HTERT RPE-1 (cell line): ENCODE results near the gene CDH15.
"Not testable (repeated sequence)": the region's sequence is repeated elsewhere in the genome, so short reads cannot be mapped to it uniquely, and the experiment has no call there.

Source experiments
- in situ Hi-C: fragments of 300-500 bp; cut with MboI; formaldehyde crosslinking; loops from 4 replicates; pipeline ENCODE4 v1.14.3; 2020; ENCODE audit warnings: low sequenced_read_pairs

CDH15 gene

DNA sequence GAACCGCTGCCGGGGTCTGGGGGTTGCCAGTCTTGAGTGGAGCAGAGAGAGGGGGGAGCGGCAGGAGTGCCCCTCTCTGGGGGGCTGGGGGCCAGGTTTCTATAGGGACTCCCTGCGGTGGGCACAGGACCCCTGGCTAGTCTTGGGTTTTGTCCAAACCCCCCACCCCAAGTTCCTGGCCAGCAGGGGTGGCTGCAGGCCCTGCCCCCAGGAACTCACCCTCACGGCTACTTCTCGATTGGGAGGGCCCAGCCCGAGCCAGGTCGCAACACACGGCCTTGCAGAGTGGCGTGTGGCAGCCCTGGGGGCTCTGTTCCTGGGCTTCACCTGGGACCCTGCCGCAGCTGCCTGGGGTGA is 601 bp downstream of the CDH15 start:
- in situ Hi-C loops: no loop called here

DNA sequence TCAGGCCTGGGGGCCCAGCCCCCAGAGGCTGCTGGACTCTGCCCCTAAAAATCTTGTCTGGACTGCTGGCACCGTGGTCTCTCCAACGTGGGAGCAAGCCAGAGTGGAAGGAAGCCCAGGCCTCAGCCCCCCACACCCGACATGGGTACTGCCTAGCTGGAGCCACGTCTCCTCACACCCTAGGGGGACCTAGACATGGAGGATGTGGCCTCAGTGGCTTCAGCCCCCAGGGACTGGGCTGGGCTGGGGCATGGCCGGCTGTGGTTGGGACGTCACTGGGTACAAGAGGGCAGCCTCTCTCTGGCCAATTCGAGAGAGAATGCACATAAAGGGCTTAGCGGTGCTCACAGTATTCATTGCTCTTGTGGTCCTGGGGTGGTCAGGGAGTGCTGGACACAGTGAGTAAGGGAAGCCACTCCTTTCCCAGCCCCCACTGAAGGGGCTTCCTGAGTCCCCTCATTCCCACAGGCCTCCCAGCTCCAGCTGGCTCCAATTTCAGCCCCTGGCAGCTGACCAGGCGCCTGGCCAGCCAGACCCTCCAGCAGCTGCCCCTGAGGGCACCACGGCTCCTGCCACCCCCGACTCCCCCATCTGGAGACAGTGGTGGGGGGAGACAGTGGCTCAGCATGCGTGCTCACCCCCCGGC is 1.1 kb downstream of the CDH15 start:
- in situ Hi-C loops: no loop called here

DNA sequence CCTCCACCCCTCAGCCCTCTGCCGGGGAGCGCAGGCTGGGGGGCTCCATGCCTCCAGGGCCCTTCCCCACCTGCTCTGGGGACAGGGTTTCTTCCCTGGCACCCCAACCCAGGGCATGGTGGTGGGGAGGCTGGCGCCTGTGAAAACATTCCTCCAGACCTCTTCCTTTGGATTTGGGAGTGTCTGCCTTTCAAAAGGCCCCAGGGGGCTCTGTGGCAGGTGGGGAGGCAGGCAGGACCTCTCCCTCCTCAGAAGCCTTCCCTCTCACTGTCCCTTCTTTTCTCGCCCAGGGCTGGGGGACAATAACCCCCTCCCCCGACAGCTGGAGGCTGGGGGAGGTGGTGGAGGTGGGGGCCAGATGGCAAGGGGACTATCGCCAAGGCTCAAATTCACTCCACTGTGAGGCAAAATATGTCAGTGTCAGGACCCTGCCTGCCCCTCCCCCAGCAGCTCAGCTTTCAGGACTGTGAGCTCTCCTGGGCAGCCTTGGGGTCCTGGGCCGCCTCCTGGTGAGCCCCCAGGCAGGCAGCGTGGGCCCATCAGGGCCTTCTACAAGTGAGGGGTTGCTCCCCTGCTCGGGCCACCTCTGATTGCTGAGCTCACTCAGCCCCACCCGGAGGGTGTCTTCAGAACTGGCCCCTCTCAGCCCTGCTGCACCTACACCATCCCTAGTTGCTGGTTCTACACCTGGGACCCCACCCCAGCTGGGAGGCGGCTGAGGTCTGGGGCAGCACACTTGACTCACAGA is 1.8 kb downstream of the CDH15 start:
- in situ Hi-C loops: no loop called here

DNA sequence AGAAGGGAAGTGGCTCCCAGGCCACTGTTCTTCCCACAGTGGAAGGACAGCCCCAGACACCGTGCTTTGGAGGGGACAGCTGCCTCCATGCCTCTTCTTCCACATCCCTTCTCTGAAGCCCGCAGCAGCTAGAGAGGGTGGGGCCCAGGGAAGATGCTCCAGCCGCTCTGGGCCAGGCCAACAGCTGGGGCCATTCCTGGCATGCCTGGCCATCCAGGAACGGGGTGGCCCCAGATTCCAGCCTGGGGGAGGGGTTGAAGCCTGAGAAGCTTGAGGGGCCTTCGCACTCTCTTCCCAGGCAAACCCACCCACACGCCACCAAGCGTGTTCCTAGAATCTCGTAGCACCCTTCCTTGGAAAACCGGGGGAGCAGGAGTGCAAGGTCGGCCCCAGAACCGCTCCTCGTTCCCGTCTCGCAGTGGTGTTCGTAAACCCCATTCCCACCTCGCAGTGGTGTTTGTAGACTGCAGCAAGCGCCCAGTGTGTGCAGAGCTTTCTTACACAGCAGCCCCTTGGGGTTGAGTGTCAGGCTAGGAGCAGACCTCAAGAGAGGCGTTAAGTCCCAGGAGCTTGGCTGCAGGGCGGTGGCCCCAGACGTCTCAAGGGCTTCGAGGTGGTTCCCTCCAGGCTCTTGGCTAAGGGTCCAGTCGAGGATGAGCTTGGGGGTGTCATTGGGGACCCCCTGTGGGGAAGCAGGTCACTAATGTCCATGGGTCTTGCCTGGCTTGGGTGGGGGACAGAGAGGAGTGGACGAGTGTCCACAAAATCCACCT is 2.7 kb downstream of the CDH15 start:
- in situ Hi-C loops: no loop called here

DNA sequence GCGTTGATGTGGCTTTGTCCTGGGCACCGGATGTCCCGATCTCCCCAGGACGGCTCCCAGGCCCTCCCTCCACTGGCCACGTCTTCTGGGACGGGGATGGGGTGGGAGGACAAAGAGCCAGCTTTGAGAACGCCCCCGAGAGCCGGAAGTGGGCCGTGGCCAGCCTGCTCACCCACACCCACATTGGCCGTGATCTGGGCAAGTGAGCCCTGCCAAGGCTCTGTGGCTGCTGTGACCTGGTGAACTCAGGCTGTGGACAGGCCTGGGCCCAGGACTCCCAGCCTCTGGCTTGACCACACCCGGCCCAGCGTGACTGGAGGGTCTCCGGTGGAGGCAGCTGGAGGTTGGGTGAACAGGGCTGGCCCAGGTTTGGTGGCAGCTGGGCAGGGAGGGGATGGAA is 3.3 kb downstream of the CDH15 start:
- in situ Hi-C loops: no loop called here

DNA sequence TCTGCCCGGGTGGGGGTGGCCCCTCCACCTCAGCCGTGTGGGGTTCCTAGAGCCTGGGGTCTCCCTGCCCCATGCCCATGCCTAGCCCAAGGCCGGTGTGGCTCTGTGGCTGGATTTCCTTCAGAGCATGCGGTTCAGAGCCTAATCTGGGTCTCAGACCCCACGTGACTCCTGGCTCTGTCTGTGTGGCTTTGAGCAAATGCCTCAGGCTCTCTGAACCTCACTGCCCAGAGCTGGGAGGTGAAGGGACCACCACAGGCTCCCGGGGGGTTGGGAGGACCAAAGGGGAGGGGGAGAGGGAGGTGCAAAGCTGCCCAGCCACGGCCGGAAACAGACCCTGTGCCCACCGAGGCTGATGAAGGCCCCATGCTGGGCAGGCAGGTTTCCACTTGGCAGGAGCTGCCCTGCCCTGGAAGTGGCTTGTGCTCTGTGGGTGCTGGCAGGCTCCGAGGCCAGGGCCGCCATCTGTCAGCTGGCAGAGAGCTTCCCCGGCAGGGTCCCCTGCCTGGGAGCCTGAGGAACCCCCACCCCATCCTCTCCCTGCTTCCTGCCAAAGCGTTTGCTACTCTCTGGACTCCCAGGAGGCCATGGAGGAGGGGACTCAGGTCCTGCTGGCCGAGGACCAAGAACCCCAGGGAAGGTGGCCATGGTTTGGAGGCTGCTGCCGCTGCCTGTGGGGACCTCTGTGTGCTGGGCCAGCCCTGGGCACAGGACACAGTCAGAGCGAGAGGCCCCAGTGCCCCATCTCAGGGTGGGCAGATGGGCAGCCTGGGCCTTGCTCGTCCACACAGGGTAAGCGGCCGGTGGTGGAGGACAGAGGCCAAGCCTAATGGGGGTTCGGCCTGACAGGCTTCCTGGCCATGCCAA is 4.0 kb downstream of the CDH15 start:
- in situ Hi-C loops: no loop called here

DNA sequence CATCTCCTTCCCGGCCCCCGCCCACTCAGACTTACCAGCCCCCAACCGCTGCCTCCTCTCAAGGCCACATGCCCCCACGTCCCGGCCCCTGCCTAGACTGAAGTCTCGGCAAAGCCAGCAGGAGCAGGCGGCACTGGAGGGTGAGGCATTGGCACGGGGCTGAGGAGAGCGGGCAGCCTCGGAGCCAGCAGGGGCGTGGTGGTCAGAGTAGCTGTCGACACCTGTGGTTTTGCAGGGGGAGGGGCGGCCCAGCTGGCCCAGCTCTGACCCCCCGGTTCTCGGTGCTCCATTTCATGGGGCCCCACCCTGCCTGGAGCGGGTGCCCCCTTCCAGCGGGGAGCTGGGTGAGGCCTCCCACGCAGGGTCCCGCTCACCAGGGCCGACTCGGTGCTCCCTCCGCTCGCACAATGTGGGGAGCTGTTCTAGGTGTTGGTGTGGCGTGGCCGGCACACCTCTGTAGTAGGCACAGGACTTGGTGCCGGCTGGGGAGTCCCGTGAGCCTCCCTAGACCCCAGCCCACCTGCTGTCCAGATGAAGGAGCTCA is 4.7 kb downstream of the CDH15 start:
- in situ Hi-C loops: no loop called here

DNA sequence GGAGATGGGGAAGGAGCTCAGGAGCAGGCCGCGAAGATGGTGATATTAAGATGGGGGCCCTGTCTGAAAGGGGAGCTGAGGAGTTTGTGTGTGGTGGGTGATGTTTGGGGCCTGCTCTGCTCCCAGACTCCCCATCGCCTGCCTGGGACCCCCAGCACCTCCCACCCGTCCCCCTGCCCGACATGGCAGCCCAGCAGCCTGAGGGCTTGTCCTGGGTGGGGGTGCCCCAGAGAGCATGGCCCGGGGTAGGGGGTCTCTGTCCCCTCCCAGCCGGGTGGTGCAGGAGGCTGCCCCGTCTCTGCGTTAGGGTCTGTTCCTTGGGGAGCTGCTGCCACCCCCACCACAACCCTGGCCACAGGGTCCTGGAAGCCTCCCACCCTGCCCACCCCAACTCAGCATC is 5.2 kb downstream of the CDH15 start:
- in situ Hi-C loops: no loop called here

DNA sequence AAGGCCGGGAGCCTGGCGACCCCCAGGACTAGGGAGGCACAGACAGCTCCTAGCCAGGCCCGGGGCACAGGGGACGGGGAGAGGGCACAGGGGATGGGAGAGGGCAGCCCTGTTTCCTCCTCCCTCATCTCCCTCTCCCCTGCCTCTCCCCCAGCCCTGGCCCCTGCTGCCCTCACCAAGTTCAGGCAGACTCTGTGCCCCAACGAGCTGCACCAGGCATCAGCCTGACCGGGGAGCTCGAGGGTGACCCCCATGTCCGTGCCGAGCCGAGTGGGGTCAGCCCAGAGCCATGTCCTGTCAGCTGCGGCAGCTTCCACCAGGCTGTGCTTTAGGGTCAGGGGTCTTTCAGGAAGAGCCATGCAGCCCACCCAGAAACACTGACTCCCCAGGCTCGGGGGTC is 6.0 kb downstream of the CDH15 start:
- in situ Hi-C loops: no loop called here

DNA sequence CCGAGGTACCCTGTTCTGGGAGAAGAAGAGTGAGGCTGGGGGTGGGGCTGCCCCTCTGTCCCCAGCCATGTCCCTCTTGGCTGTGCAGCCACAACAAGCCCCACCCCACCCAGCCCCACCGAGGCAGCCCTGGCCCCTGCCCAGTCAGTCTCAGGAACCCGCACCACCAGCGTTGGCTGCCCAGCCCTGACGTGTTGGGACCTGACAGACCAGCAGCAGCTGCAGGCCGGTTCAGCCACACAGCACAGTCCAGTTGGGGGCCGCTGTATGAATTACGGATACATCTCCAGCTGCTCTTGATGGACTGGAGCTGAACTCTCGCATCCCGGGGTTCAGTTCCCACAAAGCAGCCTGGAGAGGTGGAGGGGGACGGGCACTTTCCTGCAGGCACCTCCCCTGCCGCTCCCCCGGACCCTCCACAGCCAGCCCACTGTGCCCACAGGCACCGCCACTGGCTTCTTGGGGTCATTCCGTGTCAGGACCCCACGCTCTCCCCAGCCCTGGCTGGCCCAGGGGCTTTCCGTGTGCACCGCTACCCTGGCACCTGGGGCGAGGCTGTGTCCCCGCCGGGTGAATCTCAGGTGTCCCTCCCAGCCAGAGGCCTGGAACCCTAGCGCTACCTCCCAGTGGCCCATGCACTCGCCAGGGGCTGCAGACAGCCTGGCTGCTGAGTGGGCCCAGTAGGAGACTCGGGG is 7.1 kb downstream of the CDH15 start:
- in situ Hi-C loops: no loop called here

DNA sequence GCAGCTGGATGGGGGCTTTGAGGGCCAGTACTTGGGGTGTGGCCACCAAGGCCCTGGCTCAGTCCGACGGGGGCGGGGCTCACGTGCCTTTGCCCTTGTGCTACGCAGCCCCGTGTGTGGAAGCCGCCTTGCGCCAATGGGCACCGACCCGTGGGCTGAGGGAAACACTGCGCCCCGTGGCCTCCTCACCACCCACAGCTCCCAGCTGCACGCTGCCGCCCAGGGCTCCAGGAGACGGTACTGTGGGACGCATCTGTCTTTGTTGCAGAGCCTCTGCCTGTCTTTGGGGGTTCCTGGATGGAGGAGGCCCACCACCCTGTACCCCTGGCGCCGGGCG is 7.6 kb downstream of the CDH15 start:
- in situ Hi-C loops: no loop called here

DNA sequence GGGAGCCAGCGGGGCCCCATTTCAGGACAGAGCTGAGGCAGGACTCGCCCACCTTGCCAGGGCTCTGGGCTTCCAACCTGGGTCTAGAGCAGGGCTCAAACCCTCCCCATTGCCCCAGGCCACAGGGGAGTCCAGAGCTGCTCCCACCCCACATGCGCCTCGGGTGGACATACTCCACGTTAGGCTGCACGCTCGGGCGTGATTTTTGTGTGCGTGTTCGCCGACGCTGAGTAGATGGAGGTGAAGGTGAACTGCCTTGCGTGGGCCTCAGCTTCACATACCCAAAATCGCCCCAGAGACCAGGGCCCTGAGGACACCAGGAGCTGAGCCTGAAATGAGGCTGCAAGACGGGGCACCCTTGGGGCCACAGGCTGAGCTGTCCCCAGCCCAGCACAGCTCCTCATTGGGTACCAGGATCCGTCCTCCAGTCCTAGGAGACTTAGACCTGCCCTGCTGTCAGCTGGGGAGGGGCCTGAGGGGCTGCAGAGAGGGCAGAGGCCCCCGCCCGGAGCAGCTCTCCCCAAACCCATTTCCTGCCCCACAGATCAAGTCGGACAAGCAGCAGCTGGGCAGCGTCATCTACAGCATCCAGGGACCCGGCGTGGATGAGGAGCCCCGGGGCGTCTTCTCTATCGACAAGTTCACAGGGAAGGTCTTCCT is 8.2 kb downstream of the CDH15 start:
- in situ Hi-C loops: no loop called here

DNA sequence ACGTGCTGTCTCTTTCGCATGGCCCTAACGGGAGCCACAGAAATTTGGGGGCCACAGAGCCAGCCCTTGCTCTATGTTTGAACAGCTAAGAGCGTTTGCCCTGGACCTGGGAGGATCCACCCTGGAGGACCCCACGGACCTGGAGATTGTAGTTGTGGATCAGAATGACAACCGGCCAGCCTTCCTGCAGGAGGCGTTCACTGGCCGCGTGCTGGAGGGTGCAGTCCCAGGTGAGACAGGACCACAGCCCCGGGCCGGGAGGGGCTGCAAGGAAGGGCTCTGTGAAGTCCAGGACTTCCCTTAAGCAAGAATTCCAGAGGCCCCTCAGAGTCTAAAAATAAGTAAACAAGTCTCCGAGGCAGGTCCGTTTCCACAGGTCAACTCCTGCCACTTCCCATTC is 11.9 kb downstream of the CDH15 start:
- in situ Hi-C loops: no loop called here

DNA sequence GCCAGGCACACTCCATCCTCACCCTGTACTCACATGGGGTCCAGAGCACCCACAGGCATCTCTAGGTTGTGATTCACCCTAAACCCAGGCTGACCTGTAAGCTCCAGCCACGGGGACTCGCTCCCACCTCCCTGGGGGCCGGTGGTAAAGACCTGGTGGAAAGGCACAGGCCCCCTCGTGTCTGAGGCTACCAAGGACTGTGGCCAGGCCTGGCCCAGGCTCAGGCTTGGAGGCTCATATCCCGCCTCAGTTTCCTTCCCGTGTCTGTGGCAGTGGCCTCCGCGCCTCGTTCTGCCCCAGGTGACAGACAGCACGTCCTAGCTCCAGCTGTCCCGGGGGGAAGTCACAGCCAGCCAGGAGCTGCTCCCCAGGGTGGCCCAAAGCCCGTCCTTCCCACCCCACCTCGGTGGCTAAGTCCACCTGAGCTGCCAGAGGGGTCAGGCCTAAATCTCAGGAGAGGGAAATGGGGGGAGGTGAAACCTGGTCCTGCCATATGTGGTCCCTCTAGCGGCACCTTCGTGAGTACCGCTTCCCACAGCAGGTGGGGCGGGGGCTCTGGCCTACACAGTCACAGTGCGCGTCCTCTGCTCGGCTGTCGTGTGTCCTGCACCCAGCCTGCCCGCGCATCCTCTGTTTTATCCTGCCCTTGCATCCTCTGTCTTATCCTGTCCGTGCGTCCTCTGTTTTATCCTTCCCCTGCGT is 12.6 kb downstream of the CDH15 start:
- in situ Hi-C loops: no loop called here

DNA sequence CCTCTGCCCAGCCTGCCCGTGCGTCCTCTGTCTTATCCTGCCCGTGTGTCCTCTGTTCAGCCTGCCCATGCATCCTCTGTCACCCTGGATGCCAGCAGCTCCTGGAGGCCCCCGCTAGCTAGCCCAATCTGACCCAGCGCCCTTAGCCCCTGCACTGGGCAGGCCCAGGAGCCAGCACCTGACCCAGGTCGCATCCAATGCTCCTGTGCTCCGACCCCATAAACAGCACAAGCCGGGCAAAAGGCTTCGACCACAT is 13.1 kb downstream of the CDH15 start:
- in situ Hi-C loops: no loop called here

DNA sequence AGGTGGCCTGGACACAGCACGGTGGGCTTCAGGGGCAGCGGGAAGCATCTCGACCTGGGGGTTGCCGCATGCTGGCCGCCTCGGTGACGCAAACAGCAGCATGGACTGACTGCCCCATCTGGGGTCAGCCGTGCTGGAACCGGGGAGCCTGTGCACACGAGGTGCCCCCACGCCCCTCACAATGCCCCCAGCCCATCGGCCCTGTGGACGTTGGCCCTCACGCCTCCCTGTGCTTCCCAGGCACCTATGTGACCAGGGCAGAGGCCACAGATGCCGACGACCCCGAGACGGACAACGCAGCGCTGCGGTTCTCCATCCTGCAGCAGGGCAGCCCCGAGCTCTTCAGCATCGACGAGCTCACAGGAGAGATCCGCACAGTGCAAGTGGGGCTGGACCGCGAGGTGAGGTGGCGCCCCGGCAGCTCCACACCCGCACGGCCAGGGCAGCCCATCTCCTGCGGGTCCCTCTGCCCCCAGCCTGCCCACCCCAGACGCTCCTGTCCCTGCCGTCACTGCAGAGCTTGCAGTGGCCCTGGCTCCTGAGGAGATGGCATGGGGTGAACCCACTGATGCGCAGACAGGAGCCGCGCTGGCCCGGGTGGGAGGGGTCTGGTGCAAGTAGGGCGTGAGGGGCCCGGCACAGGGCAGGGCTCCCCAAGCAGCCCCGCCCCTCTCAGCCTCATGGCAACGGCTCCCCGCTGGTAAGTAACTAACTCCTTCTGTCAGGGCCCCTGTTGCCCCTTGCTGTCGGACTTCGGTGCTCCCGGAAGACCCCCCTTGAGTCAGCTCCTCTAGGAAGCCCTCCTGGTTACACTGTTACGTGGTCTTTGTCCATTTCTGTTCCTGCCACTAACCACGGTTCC is 13.6 kb downstream of the CDH15 start:
- in situ Hi-C loops: no loop called here

DNA sequence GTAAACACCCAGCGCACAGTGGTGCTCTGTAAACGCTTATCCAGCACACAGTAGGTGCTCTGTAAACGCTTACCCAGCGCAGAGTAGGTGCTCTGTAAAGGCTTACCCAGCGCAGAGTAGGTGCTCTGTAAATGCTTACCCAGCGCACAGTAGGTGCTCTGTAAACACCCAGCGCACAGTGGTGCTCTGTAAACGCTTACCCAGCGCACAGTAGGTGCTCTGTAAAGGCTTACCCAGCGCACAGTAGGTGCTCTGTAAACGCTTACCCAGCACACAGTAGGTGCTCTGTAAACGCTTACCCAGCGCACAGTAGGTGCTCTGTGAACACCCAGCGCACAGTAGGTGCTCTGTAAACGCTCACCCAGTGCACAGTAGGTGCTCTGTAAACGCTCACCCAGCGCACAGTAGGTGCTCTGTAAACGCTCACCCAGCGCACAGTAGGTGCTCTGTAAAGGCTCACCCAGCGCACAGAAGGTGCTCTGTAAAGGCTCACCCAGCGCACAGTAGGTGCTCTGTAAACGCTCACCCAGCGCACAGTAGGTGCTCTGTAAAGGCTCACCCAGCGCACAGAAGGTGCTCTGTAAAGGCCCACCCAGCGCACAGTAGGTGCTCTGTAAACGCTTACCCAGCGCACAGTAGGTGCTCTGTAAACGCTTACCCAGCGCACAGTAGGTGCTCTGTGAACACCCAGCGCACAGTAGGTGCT is 14.5 kb downstream of the CDH15 start:
- in situ Hi-C loops: not testable (repeated sequence)

DNA sequence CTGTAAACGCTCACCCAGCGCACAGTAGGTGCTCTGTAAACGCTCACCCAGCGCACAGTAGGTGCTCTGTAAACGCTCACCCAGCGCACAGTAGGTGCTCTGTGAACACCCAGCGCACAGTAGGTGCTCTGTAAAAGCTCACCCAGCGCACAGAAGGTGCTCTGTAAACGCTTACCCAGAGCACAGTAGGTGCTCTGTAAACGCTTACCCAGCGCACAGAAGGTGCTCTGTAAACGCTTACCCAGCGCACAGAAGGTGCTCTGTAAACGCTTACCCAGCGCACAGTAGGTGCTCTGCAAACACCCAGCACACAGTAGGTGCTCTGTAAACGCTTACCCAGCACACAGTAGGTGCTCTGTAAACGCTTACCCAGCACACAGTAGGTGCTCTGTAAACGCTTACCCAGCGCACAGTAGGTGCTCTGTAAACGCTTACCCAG is 15.1 kb downstream of the CDH15 start:
- in situ Hi-C loops: not testable (repeated sequence)
